Activated T-helper 1 cell treated with anti-CD3 and anti-CD28 coated beads, Interleukin-12 subunit alpha, Interleukin-12 subunit beta, Interleukin-2, Interleukin-4 antibody, amounts not matched to agents 30 ng/mL and 10 ng/mL and 1 ng/mL, durations not matched to agents 14 hours and 24 hours and 36 hours (primary cell): Measurements from ENCODE around the gene ARMC9. TPM values are rescaled to one million over a fixed set of nuclear protein-coding genes. Genes with fewer than 3 reads are reported as not detected.

ENCODE experiments used
- DNase-seq: peaks from one replicate; pipeline ENCODE4 v3.0.0; 2021; ENCODE audit warnings: low spot score
- H3K27ac Mint-ChIP-seq: one replicate; pipeline ENCODE4 v1.8.0; 2021; ENCODE audit warnings: mild to moderate bottlenecking, mixed read lengths
- H3K27me3 Mint-ChIP-seq: one replicate; pipeline ENCODE4 v1.8.0; 2022; ENCODE audit warnings: mild to moderate bottlenecking, moderate library complexity, mixed read lengths; ENCODE audit not compliant: insufficient read depth
- H3K36me3 Mint-ChIP-seq: one replicate; pipeline ENCODE4 v1.8.0; 2021; ENCODE audit warnings: low read depth, mixed read lengths
- H3K4me1 Mint-ChIP-seq: one replicate; pipeline ENCODE4 v1.8.0; 2021; ENCODE audit warnings: low read depth, mixed read lengths
- H3K4me3 Mint-ChIP-seq: one replicate; pipeline ENCODE4 v1.8.0; 2021; ENCODE audit warnings: mild to moderate bottlenecking, moderate library complexity, mixed read lengths
- H3K9me3 Mint-ChIP-seq: one replicate; pipeline ENCODE4 v1.8.0; 2021; ENCODE audit warnings: mixed read lengths
- intact Hi-C: fragments of 100-400 bp; cut with micrococcal nuclease; formaldehyde crosslinking; loops from one replicate; pipeline ENCODE4 v1.15.1; 2024
- total RNA-seq: library from RNA; stranded (reverse); gene quantifications from 2 replicates; pipeline ENCODE4 v1.2.3, GENCODE V29; 2022

Gene ARMC9
- total RNA-seq, 1 donor from 2014 or later = 3.8 TPM

DNA sequence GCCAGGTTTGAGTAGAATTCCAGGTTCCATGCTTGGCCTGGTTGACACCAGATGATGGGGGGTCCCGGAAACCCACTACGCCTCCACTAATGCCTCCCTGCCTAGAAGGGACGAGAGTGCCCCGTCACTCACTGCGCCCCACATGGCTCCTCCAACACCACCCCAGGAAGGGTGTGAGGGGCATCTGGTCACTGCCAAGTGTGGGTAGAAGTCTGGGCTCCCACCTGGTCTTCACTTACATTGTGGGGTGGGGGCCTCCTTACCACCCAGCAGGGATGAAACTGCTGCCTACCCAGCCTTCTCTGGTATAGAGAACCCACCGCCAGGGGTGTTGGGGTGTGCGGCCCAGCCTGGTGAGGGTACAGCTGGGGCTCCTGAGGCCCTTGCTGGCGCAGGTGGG, 131.9 kb downstream of the ARMC9 start:
- Mint-ChIP-seq H3K9me3 (no peaks in the 10 kb centered on the region), H3K27me3 (peaks cover 8% of the 10 kb centered on the region), H3K4me1 (no peaks in the 10 kb centered on the region), H3K4me3 (no peak overlapping the region), H3K36me3 (no peaks in the 10 kb centered on the region), H3K27ac (no peak overlapping the region)
- intact Hi-C loops = no loop called here
- no peak for DNase-seq

DNA sequence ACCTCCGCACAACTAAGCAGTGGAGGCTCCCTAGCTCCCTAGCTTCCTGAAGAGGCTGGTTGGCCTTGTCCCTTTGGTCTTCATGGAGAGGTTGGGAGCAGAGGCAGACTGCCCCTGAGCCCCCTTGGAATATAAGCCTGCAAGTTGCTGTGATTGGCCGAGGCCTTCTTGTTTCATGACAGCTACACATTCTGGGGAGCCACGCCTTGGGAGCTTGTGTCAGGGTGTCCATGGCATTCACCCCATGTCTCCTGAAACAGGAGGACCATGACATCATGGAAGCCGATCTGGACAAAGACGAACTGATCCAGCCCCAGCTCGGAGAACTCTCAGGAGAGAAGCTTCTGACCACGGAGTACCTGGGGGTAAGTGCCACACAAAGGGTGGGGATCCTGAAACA, 133.1 kb downstream of the ARMC9 start:
- Mint-ChIP-seq H3K27me3 (peaks cover 8% of the 10 kb centered on the region), H3K4me3 (no peak overlapping the region), H3K9me3 (no peaks in the 10 kb centered on the region), H3K36me3 (no peaks in the 10 kb centered on the region), H3K4me1 (no peaks in the 10 kb centered on the region), H3K27ac (no peak overlapping the region)
- intact Hi-C loops = no loop called here
- no peak for DNase-seq

DNA sequence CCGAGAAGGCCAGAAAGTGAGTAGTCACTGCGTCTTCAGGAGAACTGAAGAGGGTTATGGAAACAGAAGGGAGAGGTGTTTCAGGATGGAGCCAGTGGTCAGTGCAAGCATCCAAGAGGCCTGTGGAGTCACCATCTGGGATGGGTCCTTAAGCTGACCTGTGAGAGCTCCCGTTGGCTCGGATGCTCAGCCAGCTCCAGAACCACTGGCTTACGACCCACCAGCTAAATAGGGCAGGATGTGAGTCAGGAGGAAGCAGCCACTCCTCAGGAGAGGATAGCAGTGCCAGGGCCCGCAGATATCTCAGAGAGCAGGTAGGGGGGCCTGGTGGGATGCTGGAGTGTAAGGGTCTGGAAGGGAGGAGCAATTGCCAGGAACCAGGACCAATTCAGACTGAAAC, 134.0 kb downstream of the ARMC9 start:
- no peaks in the 10 kb centered on the region for H3K9me3 Mint-ChIP-seq
- intact Hi-C loops = no loop called here
- H3K27ac Mint-ChIP-seq = no peak overlapping the region
- H3K27me3 Mint-ChIP-seq = peaks cover 8% of the 10 kb centered on the region
- no peak overlapping the region for H3K4me3 Mint-ChIP-seq
- H3K36me3 Mint-ChIP-seq = no peaks in the 10 kb centered on the region
- H3K4me1 Mint-ChIP-seq = no peaks in the 10 kb centered on the region
- DNase-seq = no peak

DNA sequence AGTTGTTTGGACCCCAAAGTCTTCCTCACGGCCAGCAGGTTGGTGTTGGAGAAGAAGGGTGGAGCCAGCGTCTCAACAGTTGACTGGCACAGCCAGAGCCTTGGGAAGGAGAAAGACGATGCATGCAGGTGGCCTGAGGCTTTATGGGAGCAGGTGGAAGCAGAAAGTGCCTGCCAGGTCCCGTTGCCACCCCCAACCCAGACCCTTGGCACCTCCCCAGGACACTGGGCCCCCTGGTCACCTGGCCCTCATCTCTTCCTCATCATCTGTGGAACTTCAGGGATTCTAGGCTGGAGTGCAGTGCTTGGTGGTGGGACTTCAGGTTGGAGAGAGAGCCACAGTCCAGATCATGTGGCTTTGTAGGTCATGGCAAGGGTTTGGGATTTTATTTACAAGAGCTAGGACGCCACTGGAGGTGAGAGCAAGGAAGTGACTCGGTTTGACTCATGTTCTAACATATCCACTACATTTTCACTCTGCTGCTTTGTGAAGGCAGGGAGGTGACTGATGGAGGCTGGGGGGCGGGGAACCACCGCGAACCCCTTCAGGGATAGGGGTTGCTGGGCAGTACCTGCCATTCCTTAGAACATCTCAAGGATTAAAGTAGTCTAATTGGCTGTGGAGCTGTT, 134.6 kb downstream of the ARMC9 start:
- Mint-ChIP-seq H3K9me3 (no peaks in the 10 kb centered on the region), H3K4me1 (no peaks in the 10 kb centered on the region), H3K36me3 (no peaks in the 10 kb centered on the region), H3K4me3 (no peak overlapping the region), H3K27me3 (peaks cover 8% of the 10 kb centered on the region), H3K27ac (no peak overlapping the region)
- no peak for DNase-seq
- intact Hi-C loops = no loop called here

DNA sequence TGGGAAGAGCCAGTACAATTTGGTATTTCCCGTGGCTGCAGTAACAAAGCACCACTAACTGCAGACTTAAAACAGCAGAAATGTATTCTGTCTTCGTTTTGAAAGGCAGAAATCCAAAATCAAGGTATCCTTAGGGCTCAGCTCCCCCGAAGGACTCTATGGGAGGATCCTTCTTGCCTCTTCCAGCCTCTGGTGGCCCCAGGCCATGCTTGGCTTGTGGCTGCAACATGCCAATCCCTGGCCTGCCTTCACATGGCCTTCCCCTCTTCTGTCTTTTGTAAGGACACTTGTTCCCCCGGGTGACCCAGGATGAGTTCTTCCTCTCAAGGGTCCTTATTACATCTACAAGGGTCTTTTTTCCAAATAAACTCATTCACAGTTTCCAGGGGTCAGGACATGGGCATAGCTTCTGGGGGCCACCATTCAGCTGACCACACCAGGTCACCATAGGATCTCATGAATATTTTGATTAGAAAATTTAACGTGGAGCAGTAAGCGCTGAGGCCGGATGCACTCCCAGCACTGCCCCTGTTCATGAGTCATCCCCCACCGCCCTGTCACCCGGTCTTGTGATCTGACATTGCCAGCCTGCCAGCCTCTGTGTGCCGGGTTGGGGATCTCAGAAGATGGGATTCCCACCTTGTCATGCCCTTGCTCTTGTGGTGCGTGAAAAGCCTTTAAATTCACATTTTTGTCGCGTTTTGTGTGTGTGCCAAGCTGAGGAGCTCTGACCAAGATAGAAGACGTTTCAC, 135.9 kb downstream of the ARMC9 start:
- intact Hi-C loops = no loop called here
- Mint-ChIP-seq H3K36me3 (no peaks in the 10 kb centered on the region), H3K27ac (no peak overlapping the region), H3K4me1 (no peaks in the 10 kb centered on the region), H3K4me3 (no peak overlapping the region), H3K27me3 (peaks cover 8% of the 10 kb centered on the region), H3K9me3 (no peaks in the 10 kb centered on the region)
- no peak for DNase-seq

DNA sequence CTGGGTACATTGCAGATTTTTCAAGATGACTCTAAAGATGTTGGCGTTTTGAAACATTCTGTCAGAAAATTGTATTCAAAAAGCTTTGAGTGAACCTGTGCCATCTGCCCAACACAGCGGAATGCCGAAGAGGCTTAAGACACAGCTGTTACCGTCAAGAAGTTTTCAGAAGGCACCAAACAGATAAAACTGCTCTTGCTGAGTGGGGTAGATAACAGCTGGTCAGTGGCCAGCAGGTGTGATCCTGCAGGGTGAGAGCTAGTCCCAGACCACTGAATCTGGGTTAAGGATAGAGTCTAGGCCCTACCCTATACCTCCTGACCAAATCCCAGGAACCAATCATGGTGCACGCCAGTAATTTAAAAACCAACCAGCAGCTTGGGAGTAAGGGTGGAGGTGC, 136.6 kb downstream of the ARMC9 start:
- Mint-ChIP-seq H3K9me3 (no peaks in the 10 kb centered on the region), H3K4me3 (no peak overlapping the region), H3K4me1 (no peaks in the 10 kb centered on the region), H3K27me3 (peaks cover 2% of the 10 kb centered on the region), H3K36me3 (no peaks in the 10 kb centered on the region), H3K27ac (no peak overlapping the region)
- no peak for DNase-seq
- intact Hi-C loops = no loop called here

DNA sequence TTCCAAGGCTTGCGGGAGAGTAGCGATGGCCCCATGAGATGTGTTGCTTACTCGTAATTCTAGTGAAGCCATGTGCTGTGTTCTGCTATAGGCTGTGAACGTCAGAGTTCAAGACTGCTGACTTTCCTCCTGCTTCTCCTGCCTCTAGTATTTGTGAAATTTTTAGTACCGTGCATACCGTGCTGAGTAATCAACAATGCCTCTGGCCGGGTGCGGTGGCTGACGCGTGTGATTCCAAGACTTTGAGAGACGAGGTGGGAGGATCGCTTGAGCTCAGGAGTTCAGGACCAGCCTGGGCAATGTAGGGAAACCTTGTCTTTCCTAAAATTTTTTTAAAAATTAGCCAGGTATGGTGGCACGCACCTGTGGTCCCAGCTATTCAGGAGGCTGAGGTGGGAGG, 137.2 kb downstream of the ARMC9 start:
- Mint-ChIP-seq H3K36me3 (no peaks in the 10 kb centered on the region), H3K27me3 (peaks cover 2% of the 10 kb centered on the region), H3K27ac (no peak overlapping the region), H3K9me3 (no peaks in the 10 kb centered on the region), H3K4me1 (no peaks in the 10 kb centered on the region), H3K4me3 (no peak overlapping the region)
- intact Hi-C loops = no loop called here
- no peak for DNase-seq

DNA sequence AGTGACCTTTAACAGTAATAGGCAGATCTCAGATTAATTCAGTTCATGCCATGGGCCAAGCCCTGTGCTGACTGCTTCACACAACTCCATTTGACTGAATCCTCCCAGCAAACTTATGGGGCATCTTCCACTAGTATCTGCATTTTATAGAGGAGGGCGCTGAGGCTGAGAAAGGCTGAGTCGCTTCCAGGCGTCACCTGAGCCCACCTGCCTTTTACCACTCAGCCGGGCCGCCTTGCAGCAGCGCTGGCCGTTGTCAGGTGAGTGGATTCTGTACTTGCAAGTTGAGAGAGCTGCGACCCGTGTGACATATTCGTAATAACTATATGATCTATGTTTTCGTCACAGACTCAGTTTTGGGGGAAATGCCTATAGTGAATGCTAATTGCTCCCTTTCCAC, 137.8 kb downstream of the ARMC9 start:
- H3K4me1 Mint-ChIP-seq = no peaks in the 10 kb centered on the region
- H3K9me3 Mint-ChIP-seq = no peaks in the 10 kb centered on the region
- no peaks in the 10 kb centered on the region for H3K36me3 Mint-ChIP-seq
- intact Hi-C loops = no loop called here
- H3K27ac Mint-ChIP-seq = no peak overlapping the region
- H3K4me3 Mint-ChIP-seq = no peak overlapping the region
- peaks cover 2% of the 10 kb centered on the region for H3K27me3 Mint-ChIP-seq
- no peak for DNase-seq

DNA sequence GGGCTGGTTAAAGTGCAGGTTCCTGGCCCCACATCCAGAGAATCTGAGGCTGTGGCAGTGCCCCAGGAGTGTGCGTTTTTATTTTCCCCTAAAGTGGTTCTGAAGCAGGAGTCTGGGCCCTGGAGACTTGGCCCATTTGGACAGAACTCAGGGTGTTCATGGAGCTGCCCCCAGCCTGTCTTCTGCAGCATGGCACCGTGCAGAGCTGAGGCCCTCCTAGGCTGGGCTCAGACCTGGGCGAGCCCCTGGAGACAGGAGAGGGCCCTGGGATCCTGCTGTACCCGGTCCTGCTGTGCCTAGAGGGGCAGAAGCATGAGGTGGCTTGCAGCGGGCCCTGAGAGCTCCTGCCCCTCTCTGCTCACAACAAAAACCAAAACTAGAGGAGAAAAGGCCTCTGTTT, 138.3 kb downstream of the ARMC9 start:
- Mint-ChIP-seq H3K36me3 (no peaks in the 10 kb centered on the region), H3K27ac (no peak overlapping the region), H3K27me3 (peaks cover 2% of the 10 kb centered on the region), H3K9me3 (no peaks in the 10 kb centered on the region), H3K4me1 (no peaks in the 10 kb centered on the region), H3K4me3 (no peak overlapping the region)
- intact Hi-C loops = no loop called here
- DNase-seq = no peak

DNA sequence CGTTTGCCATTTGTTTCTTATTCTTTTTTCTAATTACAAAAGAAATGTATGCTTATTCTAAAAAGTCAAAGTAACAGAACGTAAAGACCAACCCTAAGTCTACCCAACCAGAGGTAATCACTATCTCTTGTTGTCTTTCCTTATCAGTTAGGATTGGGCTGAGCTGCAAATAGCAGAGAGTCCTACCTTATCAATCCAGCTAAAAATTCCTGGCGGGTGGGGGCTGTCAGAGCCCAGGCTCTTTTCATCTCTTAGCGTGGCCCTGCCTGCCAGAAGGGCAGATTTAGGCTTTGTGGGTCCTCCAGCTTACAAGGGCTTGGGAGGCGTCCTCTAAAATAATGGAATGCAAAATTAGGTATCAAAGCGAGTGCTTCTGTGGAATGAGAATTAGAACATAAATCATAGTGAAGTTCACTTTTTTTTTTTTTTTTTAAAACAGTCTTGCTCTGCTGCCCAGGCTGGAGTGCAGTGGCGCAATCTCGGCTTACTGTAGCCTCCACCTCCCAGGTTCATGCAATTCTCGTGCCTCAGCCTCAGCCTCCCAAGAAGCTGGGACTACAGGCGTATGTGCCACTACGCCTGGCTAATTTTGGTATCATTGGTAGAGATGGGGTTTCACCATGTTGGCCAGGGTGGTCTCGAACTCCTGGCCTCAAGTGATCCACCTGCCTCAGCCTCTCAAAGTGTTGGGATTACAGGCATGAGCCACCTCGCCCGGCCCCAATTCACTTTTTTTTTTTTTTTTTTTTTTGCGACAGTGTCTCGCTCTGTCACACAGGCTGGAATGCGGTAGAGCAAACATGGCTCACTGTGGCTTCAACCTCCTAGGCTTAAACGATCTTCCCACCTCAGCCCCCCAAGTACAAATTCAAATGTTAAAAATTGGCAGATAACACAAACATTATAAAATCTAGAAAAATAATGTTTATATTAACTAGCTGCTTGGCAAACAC, 139.7 kb downstream of the ARMC9 start:
- H3K36me3 Mint-ChIP-seq = no peaks in the 10 kb centered on the region
- intact Hi-C loops = no loop called here
- no peak overlapping the region for H3K4me3 Mint-ChIP-seq
- peaks cover 2% of the 10 kb centered on the region for H3K27me3 Mint-ChIP-seq
- DNase-seq = no peak
- no peaks in the 10 kb centered on the region for H3K4me1 Mint-ChIP-seq
- no peak overlapping the region for H3K27ac Mint-ChIP-seq
- no peaks in the 10 kb centered on the region for H3K9me3 Mint-ChIP-seq

DNA sequence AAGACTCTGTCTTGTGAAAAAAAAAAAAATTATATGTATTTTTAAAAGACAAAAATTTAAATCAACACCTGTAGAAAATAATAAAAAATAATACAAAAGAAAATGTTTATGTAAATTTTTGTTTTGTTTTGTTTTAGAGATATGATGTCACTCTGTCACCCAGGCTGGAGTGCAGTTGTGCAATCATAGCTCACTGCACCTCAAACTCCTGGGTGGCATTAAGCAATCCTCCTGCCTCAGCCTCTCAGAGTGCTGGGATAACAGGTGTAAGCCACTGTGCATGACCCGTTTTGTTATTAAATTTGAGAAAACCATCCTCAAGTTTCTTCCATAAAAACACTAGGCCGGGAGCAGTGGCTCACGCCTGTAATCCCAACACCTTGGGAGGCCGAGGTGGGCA, 140.9 kb downstream of the ARMC9 start:
- Mint-ChIP-seq H3K4me3 (no peak overlapping the region), H3K27me3 (peaks cover 2% of the 10 kb centered on the region), H3K27ac (no peak overlapping the region), H3K36me3 (no peaks in the 10 kb centered on the region), H3K4me1 (no peaks in the 10 kb centered on the region), H3K9me3 (no peaks in the 10 kb centered on the region)
- intact Hi-C loops = no loop called here
- DNase-seq = no peak

DNA sequence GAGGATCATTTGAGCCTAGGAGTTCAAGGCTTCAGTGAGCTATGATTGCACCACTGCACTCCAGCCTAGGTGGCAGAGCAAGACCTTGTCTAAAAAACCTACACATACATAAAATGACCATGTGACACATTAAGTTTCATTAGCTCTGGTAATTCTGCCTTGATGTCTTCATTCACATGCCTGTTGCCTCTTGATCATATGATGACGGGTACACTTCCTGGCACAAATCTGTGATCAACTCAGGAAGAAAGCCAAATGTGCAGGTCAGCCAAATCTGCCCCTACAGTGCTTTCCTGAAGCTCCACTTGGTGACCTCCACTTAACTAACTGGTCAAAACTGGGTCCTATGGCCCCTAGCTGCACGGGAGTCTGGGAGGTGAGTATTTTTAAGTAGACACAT, 142.7 kb downstream of the ARMC9 start:
- intact Hi-C loops = no loop called here
- no peaks in the 10 kb centered on the region for H3K4me1 Mint-ChIP-seq
- no peak overlapping the region for H3K4me3 Mint-ChIP-seq
- DNase-seq = no peak
- H3K36me3 Mint-ChIP-seq = no peaks in the 10 kb centered on the region
- H3K9me3 Mint-ChIP-seq = no peaks in the 10 kb centered on the region
- no peak overlapping the region for H3K27ac Mint-ChIP-seq
- H3K27me3 Mint-ChIP-seq = peaks cover 8% of the 10 kb centered on the region
